Astrocyte of the spinal cord (primary cell): ENCODE data around the gene CCDC61.

Experiments
- DNase-seq: peaks from one replicate; pipeline ENCODE4 v3.0.0; 2011; ENCODE audit warnings: low read depth, low spot score
- H3K4me3 ChIP-seq: 2 replicates; pipeline ENCODE4 v1.5.1; 2011; ENCODE audit warnings: low read depth, mild to moderate bottlenecking, low read length, moderate library complexity
- CTCF ChIP-seq: IDR thresholded peaks from 2 replicates; pipeline ENCODE4 v1.5.1; 2012; ENCODE audit warnings: low read depth, mild to moderate bottlenecking, low read length, inconsistent platforms
- in situ Hi-C: cut with HindIII; loops from 2 replicates; pipeline ENCODE4 v1.10.0; 2017; ENCODE audit warnings: low sequenced_read_pairs

The CCDC61 gene

GRCh38 chr19:45990113-45990728 lies 5.0 kb upstream of the CCDC61 start:
- in situ Hi-C loops, result no loop called here
- DNase-seq, result no peak
- TF ChIP-seq CTCF, result no peak
- H3K4me3 ChIP-seq, result no peak overlapping the region

GRCh38 chr19:45994456-45994997 lies 740 bp upstream of the CCDC61 start:
- TF ChIP-seq CTCF, result no peak
- peak overlapping the region; percentile 48 for H3K4me3 ChIP-seq
- no peak for DNase-seq
- in situ Hi-C loops, result no loop called here

GRCh38 chr19:45995715-45996385 lies 583 bp downstream of the CCDC61 start:
- H3K4me3 ChIP-seq, result peak overlapping the region; percentile 87
- no peak for TF ChIP-seq CTCF
- in situ Hi-C loops, result no loop called here
- DNase-seq, result no peak

GRCh38 chr19:45996933-45997332 lies 1.7 kb downstream of the CCDC61 start:
- in situ Hi-C loops, result no loop called here
- no peak for DNase-seq
- H3K4me3 ChIP-seq, result no peak overlapping the region
- no peak for TF ChIP-seq CTCF

GRCh38 chr19:45998834-45999233 lies 3.6 kb downstream of the CCDC61 start:
- in situ Hi-C loops, result no loop called here
- H3K4me3 ChIP-seq, result no peak overlapping the region
- no peak for DNase-seq
- TF ChIP-seq CTCF, result no peak

- H3K4me3 ChIP-seq, result peak overlapping the region; percentile 8
These were observed 4.4 kb downstream of the CCDC61 start for GRCh38 chr19:45999653-46000121.

More at GRCh38 chr19:45999653-46000121, 4.4 kb downstream of the CCDC61 start:
- TF ChIP-seq CTCF, result no peak
- no peak for DNase-seq
- in situ Hi-C loops, result no loop called here
